SKM-1 (cell line): Measurements from ENCODE around the gene DPPA5.
A peak's percentile ranks its signal among the peaks of the same experiment; 100 is the strongest.
"Not testable (repeated sequence)": the region's sequence is repeated elsewhere in the genome, so short reads cannot be mapped to it uniquely, and the experiment has no call there.

Experiments used
- DNase-seq: peaks from one replicate; lab custom pipeline; 2025; ENCODE audit not compliant: unreplicated experiment; lab: John Stamatoyannopoulos, UW

DPPA5 gene

DNA sequence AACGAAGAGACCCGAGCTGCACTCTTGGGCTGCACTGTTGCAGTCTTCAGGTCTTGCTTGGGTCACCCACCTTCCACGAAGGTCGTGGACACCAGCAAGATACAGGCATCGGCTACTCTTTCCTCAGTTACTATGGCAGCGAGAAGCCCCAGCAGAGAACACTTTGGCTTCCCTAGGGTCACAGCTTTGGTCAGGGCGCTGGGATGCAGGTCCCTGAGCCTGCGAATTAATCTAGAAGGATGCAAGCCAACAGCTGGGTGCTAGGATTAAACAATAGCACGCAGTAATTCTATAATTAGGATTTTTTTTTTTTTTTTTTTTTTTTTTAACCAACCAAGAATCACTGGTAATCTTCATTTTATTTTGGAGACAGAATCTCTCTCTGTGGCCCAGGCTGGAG lies 10.5 kb upstream of the DPPA5 start:
- no peak for DNase-seq

DNA sequence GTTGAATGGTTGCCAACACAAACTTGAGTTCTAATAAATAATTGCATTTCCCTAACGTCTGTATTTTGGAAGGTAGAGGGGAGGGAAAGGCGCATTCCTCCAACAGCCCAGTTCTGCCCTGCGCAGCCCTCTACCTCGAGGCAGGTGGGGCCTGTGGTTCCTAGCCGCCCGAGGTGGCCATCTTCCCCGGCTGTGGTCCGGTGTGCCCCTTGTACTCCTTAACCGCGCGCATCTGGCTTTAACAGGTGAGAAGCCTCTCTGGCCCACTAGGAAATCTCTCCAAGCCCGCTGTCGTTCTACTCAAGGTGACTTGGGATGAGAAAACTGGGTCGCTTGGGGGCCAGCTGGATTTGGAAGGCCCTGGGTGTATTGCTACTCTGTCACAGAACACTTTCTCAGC lies 10.0 kb upstream of the DPPA5 start:
- no peak for DNase-seq

DNA sequence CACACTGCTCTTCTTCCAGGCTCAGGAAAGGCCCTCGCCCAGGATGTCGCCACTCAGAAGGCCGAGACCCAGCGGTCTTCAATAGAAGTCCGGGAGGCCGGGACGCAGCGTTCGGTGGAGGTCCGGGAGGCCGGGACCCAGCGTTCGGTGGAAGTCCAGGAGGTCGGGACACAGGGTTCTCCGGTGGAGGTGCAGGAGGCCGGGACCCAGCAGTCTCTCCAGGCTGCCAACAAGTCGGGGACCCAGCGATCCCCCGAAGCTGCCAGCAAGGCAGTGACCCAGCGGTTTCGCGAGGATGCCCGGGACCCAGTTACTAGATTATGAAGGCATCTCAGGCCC lies 9.4 kb upstream of the DPPA5 start:
- DNase-seq = no peak

DNA sequence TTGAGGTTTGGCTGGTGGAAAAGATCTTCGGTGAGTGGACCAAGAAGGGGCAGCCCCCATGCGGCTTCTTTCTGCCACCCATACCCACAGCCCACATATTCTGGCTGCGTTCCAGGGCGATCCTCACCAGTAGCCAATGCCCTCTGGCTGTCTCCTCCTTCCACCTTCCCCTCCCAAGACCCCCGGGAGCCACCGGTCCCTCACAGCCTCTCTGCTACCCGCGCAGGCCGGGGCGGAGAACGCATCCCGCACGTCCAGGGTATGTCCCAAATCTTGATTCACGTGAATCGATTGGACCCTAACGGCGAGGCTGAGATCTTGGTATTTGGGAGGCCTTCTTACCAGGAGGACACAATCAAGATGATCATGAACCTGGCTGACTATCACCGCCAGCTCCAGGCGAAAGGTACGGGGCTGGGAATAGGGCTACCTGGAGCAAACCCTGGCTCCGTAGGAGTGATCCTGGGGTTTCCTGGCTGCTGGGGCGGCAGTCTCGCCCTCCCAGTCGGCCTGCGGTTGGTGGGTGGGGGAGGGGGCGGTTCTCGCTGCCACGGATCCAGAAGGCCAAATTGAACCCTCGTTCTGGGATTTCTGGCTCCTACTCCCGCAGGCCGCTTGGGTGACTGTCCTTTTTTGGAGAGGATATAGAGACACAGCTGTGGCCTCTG lies 8.9 kb upstream of the DPPA5 start:
- no peak for DNase-seq

GRCh38 chr6:73362358-73362757 lies 8.3 kb upstream of the DPPA5 start, which contains the start of gene KHDC3L:
Gene KHDC3L (plus strand): TSS chr6:73362658. CDS start chr6:73362730, 72 bp downstream.
- DNase-seq = no peak

DNA sequence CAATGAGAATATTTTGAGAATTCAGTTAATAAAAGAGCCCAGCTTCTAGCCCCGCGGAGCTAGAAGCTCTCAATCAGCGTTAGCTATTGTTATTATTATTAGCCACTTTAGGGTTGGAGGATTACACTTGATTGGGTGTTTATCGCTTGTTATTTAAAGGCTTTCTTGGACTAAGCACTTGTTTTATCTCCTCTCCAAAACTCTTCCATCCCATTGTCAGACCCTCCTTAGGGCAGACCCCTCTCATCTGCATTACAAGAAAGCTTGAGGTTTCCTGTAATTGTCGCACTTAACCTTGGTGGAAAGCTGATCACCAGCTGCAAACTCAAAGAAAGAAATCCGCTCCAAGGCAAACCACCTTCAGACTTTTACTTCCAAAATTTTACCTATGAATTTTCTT lies 4.8 kb downstream of the DPPA5 start:
- no peak for DNase-seq

GRCh38 chr6:73348550-73349204 lies 5.4 kb downstream of the DPPA5 start:
- no peak for DNase-seq

DNA sequence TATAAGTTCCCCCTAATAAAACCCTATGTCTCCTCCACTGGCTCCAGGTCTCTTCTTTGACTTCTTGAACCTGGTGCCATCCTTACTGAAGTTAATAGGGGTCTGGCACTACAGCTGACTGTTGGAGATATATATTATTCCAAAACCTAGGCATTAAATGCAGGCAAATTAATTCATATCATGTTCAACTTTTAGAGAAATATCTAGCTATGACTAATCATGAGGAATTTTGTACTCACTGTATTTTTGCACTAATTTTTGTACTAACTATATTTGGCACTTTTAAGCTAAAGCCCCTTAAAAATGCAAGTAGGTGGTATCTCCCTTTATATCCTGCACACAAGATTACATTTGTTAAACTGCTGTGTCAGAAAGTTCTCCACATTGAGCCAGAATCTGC lies 10.9 kb downstream of the DPPA5 start:
- no peak for DNase-seq

- DNase-seq = no peak
Measured at GRCh38 chr6:73342174-73342573, 11.9 kb downstream of the DPPA5 start.

- no peak for DNase-seq
Measured at GRCh38 chr6:73341335-73341734, 12.7 kb downstream of the DPPA5 start.

DNA sequence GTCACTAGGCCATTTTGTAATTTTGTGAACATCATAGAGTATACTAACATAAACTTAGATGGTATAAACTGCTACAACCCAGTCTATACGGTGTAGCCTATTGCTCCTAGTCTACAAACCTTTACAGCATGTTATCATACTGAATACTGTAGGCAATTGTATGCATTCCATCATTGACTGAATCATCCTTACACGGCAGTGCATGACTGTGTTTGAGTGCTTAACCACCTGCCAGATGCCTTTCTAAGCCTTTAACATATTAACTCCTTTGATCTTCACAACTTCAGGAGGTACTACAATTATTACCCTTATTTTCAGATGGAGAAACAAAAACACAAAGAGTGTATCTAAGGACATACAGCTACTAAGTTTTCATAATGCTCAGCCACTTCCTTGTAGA lies 14.0 kb downstream of the DPPA5 start:
- DNase-seq = no peak

DNA sequence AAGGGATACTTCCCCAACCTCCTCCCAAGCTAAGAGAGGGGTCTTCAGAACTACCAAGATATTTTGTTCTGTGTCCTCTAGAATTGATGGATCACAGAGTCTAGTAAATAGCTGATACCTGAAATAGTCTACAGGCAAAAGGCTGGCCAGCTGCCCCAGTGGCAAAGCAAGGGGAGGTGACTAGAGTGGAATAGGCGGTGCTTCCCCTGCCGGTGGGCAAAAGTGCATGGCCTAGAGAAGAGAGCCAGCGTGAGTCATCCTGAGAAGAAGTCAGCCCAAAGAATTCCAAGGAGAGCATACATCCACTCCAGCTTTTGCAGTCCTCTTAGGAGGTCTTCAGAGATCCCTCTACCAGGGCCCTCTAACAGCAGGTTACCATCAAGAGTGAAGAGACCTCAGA lies 14.7 kb downstream of the DPPA5 start:
- DNase-seq = no peak

DNA sequence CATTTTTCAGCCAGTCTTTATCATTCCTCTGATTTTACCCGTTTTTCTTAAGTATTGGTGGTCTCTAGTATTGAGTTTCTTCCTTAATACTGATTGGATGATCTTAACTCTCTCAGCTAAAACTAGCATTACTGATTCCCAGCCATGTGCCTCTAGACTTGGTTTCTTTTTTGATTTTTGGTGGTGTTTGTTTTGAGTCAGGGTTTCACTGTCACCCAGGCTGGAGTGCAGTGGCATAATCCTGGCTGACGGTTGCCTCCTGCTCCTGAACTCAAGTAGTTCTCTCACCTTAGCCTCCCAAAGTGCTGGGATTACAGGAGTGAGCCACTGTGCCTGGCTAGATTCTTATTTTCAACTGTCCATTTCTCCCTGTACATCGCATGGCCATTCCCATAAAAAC lies 24.9 kb downstream of the DPPA5 start:
- no peak for DNase-seq

DNA sequence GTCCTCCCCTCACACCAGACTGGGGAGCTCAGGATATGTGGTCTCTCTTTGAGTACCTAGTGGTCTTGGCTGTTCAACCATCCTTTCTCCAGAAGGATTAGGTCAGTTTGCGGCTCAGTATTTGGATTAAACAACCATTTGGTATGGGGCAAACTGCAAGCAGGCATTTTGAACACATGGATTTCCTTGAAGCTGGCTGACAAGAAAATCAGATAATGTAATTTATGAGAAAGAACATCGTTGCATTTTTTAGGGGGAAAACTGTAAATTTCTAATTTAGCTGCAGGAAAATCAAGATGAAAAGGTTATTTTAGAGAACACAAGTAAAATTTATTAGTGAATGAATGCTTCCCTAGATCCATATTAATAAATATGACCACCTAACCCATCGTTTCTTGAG lies 25.3 kb downstream of the DPPA5 start:
- DNase-seq = no peak

- DNase-seq = no peak
Measured at GRCh38 chr6:73325656-73326055, 28.4 kb downstream of the DPPA5 start.

- DNase-seq = no peak
Measured at GRCh38 chr6:73323323-73323722, 30.8 kb downstream of the DPPA5 start.

GRCh38 chr6:73314577-73315492 lies 39.2 kb downstream of the DPPA5 start:
- no peak for DNase-seq

DNA sequence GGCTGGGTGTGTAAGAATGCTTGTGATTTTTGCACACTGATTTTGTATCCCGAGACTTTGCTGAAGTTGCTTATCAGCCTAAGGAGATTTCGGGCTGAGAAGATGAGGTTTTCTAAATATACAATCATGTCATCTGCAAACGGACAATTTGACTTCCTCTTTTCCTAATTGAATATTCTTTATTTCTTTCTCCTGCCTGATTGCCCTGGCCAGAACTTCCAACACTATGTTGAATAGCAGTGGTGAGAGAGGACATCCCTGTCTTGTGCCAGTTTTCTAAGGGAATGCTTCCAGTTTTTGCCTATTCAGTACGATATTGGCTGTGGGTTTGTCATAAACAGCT lies 43.6 kb downstream of the DPPA5 start:
- DNase-seq = not testable (repeated sequence)

DNA sequence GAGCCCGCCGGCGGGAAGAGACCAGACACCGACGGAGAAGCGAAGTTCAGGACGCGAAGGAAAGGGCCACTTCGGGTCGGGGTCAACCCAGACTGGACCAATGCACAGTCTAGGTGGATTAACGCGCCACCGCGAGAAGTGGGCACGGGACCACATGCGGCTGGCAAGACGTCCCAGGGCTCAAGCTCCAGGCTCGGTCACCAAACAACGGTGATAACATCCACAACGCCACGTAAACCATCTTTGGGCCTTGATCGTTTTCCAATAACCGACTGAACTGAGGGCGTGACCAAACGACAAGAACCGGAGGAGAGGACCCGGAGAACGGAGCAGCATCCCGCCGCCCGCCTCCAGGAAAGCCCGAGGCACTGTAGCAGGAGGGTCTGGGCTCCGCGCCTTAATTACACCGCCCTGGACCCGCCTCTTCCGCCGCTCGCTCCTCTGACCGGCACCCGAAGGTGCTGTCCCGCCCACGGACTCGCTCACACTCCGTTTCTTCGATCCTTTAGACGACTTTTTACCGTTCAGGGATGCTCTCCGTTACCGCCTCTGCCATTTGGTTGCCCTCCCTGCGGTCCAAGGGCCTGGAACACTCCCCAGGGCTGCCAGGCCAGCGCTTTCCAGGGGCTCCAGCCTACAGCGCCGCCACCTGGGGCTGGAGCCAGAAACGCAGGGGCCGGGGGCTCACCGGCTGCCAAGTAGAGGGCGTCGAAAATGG lies 44.1 kb downstream of the DPPA5 start:
- DNase-seq = peak; percentile 51

DNA sequence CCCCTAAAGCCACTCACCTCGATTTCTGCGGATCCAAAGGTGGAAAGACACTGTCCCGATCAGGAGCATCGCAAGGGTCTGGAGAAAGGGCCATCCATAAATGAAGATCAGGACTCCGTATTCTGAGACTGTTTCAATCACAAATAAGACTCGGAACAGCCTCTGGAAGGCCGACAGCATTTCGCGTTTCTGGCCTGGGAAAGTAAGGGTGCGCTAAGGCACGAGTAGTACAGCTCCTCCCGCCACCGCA lies 44.6 kb downstream of the DPPA5 start:
- DNase-seq = peak; percentile 7

- DNase-seq = no peak
Measured at GRCh38 chr6:73308712-73309534, 45.2 kb downstream of the DPPA5 start.
